Stimulated activated CD8-positive, alpha-beta memory T cell treated with anti-CD3 and anti-CD28 coated beads, Interleukin-7, amount 100 ng/mL, for 48 hours (primary cell): Measurements from ENCODE around the gene TEAD1.

Experiments
- DNase-seq, 2 donors: peaks; one replicate each; pipeline ENCODE4 v3.0.0-alpha.2; 2020; ENCODE audit warnings: low read depth in 1 of 2; ENCODE audit errors: extremely low read depth in 1 of 2

TEAD1 gene

DNA sequence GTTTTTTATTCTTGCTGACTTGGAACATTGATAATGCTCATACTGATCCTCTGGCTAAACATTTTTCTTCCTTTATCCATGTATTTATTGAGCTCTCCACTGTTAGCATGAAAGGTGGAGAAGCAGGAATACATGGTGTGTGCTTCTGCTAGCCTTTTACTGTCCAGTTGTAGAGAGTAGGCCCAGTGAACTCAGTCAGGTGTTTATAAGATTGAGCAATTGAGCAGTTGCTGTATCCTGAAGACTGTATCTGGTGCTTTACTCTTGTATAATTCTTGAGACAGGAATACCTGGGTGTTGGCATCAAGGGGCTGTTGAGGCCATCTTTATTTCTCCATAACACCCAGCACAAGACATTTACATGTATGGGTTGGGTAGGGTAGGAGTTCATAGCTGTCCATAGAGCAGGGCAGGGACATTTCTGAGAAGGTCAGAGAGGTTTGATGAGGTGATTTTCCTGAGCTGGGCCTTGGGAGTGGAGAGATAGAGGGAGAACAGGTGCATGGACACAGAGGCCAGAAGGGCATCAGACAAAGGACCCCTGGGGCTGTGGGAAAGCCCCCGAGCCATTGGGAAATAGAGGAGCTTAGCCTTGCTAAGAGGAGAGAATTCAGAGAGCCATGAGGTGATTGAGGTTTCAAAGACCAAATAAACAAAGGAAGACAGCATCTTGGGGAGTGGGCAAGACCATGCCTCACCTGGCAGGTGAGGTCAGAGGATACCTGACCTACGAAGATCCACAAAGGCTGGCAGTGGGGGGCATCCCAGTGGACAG lies 155.5 kb downstream of the TEAD1 start:
- DNase-seq: no peak

DNA sequence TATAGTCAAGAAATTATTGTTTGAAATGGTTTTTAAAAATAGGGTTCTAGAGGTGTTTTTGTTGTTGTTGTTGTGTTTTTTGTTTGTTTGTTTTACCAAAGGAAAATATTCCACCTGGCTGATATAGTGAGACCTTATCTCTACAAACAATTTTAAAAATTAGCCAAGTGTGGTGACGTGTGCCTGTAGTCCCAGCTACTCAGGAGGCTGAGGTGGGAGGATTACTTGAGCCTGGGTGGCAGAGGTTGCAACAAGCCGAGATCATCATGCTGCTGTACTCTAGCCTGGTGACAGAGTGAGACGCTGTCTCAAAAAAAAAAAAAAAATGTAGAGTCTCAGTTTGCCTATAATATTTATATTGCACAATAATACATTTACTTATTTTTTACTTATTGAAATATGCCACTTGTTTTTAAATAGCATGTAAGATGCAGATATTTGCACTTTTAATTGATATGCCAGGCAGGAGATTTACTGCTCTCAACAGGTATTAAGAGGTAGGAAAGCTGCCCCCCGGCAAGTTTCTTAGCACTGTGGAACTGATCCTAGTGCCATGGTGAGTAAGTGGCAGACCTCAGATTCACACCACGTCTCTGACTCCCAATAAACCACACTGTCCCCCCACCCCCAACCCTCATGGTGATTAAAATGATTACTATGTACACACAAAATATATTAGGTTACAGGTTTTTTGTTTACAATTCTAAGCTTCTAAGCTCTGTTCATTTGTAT lies 157.4 kb downstream of the TEAD1 start:
- DNase-seq: no peak

DNA sequence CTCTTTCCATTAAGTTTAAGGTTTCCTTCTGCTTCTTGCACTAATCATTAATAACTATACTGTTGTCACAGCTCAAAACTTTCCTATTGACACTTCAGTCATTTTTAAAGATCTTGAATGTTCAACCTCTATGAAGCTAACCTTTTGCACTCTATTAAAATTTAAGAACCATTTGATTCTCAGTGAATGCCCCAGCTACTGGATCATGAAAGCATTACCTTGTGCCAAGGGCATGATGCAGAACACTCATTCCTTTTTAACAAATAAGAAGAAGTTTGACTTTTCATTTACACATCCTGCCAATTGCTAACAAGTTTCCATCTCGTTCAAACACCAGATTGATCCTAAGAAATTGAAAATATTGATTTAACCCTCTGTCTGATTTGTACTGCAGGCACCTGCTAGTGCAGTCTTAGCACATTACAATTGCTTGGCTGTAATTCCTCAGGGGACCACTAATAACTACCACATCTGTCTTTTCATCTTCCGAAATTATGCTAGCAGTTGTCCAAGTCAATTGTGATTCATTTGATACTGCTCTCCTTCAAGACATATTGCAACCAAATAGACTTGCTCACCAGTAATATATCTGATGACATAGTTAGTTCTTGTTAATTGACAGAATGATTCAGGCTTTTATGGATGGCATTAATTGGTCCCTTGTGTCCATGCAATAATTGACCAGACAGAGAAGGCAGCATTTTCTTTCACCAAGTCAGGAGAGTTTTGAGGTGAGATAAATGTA lies 158.4 kb downstream of the TEAD1 start:
- no peak for DNase-seq

DNA sequence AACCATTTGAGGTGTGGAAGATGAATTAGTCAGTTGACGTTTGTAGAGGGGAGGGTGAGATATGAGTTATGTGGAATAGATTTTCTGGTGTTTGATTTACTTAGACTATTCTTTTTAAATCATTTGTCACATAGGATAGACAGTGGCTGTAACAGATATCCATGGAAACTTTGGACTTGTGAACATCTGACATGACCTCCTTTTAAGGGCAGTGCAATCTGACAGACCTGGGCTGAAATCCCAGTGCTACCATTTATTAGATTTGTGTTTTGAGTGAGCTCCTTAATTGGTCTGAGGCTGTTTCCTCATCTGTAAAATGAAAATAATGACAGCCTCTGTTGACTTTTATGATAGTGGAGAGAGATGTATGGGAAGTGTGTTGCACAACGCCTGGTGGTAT lies 159.9 kb downstream of the TEAD1 start:
- DNase-seq: no peak

DNA sequence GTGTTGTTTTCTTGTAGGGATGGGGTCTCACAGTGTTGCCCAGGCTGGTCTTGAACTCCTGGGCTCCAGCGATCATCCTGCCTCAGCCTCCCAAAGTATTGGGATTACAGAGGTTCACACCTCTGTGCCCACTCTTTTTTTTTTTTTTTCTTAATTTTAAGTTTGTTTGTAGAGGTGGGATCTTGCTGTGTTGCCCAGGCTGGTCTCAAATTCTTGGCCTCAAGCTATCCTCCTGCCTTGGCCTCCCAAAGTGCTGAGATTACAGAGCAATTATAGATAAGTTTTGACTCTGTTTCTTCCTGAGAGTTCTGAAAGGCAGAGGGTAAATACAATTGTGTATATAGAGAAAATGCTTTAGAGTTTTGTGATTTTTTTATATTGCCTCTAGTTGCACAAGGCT lies 160.4 kb downstream of the TEAD1 start:
- DNase-seq: no peak

DNA sequence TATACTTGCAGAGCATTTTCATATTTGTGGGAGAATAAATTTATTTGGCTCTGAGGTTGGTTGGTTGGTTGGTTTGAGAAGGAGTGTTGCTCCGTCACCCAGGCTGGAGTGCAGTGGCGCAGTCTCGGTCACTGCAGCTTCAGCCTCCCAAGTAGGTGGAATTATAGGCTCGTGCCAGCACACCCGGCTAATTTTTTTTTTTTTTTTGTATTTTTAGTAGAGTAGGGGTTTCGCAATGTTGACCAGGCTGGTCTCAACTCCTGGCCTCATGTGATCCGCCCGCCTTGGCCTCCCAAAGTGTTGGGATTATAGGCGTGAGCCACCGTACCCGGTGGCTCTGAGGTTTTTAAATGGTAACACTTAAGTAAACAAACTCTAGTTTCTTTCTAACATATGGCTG lies 161.1 kb downstream of the TEAD1 start:
- no peak for DNase-seq

DNA sequence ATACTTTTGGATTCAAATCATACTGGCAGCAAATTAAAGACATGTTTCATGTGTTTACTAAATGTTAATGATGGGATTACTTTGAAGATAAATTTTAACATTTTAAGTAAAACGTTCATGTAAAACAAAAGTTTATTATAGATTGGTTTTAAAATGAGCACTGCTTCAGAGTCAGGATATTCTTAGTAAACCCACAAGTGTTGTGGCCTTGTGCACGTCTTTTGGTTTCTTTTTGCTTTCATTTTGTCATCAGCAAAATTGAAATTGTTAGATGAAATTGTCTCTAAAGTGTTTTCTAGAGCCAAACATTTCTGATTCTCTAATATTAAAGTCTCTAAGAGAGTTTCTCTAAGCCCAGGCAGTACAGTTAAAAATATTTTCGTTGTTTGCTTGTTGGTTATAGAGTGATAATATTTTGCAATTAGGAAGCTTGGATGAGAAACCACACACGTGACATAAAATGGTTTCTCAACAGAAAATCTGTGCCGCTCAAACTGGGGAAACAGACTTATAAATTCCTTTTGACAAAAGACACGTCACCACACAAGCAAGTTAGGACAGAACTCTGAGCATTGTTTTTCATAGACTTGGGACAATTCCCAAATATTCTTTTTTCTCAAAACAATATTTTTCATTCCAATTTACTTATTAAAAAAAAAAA lies 164.4 kb downstream of the TEAD1 start:
- no peak for DNase-seq

DNA sequence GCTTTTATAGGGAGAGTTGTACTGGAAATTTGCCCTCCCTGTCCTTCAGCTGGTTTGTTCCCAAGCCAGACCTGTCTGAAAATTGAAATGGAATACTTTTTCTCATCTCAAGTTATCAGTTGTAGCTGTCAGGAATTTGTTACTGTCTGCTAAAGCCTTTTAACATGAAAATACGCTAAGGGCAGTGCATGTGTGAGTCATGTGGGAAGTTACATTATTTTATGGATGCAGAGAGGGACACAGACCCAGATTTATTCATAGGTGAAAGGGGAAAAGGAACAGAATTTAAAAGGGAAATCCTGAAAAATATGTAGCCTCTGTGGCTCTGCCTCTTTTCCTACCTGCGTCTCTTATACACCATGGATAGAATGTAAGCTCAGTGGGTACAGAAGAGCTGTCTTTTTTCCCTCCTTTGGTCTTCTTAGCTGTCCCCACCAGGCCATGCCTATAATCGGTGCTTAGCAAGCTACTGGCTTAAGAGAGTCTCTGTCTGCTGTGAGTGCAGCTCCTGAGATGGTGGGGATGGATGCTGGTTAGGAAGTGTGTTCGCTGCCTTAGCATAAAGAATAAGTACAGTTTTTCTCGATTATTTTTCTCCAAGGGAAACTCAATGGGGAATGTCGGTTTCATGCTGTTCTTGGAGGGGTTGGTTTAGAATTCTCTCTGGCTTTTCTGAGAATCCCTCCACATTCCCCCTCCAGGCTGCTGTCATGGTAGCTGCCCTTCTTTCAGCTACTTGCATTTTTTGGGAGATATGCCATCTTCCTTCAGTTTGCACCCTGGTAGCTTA lies 166.8 kb downstream of the TEAD1 start:
- no peak for DNase-seq

DNA sequence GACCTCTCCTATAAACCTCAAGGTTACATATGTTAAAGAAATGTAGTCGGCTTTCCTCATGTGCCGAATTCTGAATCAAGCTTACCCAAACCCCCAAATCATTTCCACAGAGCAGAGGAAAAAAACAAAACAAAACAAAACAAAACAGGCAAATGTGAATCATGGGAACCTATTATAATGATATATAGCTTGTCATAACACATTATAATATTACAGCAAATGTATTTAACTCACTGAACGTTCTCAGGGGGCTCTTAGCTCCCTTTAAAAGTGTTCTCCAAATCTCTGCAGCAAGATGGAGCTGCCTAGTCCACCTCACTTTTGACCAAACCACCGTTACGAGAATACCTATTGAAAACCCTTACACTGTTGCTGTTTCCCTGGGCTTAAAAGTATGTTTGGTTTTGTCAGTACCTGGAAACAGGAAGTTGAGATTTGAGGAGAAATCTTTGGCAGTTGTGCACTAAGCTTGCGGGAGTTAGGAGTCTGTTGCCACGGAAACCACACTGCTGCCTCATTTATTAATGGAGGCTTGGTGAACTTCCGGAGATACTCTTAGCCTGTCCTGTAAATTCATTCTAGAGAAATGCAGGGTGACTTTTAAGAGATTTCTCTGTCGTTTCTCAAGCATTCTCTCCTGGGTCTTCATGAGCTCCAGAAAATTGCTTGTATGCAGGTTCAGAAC lies 167.9 kb downstream of the TEAD1 start:
- DNase-seq: no peak

DNA sequence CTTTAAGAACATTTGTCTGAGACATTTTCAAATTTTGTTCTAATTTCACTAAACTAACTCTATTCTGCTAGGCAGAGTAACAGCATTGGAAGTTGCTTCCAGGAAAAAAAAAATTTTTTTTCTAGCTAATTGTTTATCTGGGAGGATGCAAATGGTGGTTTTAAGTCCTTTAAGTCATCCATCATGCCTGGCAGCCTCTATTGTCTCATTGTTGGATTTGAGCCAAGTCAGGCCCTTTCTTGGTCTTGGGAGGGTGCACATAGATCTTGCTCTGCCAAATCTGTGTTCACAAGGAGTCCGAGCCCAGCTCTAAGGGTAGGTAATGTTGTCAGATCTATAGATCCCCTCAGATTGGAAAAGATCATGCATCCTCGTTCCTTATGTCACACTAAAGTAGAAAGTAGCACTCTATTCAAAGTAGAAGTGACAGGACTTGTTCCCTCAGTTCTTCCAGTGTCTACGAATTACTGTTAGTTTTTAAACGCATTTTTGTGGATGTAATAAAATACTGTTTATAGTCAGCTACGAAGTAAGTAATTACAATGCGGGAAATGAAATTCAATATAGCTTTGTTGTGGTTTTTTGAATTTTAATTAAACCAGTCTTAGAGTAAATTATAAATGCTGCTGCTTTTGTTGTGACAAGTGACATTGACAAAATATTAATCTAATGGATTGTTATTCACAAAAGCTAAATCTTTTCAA lies 168.9 kb downstream of the TEAD1 start:
- DNase-seq: no peak

DNA sequence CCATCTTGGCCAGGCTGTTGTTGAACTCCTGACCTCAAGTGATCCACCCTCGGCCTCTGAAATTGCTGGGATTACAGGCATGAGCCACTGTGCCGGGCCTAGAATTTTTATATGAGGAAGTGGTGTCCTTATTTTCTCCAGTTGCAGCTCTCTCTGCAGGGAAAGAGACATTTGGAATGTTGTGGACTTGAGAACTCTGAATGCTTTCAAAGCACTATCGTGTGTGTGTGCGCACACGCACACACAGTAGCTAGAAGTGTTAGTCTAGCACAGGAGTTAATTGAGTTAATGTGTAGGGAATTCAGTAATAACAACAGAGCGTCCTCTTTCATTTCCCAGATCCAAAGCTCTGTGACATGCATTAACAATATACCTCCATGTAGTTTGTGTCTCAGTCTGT lies 170.9 kb downstream of the TEAD1 start:
- no peak for DNase-seq

DNA sequence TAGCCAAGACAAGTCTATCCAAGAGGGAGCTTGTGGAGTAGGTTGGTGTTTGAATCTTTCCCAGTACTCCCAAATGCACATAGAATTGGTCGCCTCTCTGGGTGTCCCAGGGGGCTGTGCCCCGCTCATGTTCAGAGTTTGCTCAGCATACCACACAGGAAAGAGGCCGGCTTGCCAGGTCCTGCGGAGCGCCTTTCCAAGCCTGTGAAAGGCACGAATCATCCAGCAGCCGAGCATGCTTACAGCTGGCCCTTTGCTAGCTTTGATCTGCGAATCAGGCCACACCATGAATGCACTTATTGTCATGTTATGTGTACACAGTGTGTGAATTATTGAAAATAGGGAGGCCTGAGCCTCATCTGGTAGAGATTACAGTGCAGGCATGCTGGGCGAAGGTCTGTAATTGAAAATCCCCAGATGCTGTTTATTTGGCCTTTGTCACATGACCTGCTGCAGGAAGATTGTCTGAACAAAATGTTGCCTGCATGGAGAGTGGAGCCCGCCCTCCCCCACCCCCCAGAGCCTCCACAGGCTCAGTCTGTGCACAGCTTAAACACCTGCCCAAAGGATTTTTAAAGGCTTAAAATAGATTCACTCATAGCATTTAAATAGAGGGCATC lies 171.6 kb downstream of the TEAD1 start:
- no peak for DNase-seq

DNA sequence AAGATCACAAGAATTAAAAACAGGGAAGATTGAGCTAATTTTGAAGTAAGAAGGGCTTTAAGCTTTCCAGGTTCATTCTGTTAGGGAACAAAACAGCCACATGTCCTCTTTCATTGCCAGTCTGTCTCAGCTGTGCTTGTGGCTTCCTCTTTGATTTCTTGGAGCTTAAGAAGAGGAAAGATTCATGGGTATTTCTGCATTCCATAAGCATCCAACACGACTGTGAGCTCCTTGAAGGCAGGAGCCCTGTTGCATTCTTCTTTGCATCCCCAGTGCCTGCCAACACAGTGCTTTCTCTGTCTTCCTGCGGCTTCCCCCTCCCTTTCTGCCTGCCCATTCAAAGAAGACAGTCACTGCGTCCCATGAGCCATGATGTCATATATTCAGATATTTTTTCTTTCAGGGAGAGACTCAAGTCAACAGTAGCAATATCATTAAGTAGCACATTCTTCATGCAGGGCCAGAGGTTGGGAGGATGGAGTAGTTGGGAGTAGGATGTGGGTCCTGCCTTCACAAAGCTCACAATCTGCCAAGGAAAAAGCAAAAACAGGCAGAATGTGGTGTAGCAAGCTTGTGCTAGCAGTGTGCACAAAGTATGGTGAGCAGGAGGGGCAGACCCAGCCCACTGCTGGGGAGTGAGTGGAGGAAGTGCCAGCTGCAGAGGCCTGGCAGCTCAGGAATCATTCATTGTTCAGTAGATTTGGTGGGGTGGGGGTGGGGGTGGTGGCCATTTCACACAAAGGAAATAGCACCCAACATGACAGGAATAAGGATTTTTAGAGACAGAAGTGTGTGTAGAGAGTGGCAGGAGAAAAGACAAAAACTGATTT lies 172.8 kb downstream of the TEAD1 start:
- no peak for DNase-seq

DNA sequence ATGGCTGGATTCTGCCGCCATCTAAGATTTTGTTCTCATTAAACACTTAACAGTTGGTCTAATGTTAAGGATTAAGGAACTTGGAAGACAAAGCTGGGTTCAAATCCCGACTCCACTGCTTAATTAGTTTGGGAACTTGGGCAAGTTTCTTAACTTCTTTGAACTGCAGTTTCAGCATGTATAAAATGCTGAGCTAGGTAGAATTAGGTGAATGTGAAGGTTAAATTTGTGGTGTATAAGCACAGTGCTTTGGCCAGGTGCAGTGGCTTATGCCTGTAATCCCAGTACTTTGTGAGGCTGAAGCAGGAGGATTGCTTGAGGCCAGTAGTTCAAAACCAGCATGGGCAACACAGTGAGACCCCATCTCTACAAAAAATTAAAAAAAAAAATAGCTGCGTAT lies 174.2 kb downstream of the TEAD1 start:
- DNase-seq: no peak

DNA sequence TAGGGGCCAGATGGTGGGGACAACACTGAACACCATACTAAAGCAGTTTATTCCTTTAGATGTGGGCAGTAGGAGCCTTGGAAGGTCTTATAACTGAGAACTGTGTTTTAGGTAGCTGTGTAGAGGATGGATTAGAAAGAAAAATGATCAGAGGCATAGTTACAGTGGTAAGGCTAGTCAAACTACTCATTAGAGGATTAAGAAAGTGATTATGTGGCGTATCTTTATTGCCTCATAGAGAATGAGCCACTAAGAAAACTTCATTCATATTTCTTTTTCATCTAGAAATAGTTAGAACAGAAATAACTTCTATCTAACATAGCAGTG lies 179.1 kb downstream of the TEAD1 start:
- no peak for DNase-seq

DNA sequence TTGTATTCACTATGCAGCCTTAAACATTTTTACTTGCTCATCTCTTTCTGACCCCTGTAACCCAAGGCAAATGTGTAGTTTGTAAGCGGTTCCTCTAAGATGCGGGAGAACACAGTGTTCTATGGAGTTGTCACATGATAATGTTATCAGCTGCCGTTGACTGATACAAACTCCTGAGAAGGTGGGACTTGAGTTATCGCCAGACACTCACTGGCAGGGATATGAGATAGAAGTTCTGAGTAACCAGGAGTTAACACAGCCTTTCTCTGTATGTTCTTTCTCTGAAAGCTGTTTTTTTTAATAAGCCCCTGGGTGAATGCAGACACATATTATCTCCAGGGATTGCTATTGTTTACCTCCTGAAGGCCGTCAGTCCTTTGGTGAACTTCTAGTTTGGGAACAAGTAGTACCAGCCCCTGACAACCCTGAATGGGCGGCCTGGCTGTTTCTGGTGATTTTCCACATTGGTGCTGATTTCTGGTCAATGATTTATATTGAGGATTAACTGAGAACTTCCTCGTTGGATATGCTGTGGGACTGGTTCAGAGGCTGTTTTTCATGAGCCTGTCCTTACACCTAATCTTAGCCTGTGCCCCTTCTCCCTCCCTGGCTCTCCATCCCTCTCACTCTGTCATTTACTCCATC lies 179.6 kb downstream of the TEAD1 start:
- no peak for DNase-seq

DNA sequence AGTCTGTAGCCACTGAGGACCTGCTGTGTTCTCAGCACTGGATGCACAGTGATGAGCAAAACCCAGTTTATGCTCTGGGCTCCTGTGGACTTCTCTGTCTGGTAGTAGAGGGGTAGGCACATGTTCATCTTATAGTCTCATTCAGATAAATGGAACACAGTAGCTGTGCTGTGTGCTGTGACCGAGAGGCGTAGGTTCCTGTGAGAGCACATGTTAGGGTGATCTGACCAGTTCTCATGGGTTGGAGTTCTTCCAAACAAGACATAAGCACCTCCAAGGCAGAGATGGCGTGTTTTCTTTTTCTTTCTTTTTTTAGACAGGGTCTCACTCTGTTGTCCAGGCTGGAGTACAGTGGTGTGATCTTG lies 180.1 kb downstream of the TEAD1 start:
- DNase-seq: no peak

DNA sequence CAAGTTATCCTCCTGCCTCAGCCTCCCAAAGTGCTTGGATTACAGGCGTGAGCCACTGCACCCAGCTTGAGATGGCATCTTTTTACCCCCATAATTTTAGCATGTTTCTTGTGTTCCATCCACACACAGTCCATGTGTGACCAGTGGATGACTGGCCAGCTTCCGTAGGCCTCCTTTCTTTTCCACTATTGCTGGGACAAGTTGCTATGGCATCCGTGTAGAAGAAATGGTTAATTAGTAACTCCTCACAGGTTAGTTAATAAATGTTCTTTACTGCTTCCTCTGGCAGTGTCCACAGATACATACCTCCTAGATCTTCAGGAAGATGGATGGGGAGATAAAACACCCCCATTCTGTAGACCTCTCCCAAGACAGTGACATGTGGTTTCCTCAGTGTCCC lies 180.6 kb downstream of the TEAD1 start:
- no peak for DNase-seq
